DMS53 (cell line): ENCODE data around the gene INCA1.
"Not testable (repeated sequence)": the region's sequence is repeated elsewhere in the genome, so short reads cannot be mapped to it uniquely, and the experiment has no call there.

Experiments used
- DNase-seq: peaks from one replicate; lab custom pipeline; 2025; lab: John Stamatoyannopoulos, UW

The INCA1 gene

GRCh38 chr17:4997302-4998026 is at the start of gene INCA1, which contains the start of gene KIF1C:
Gene INCA1, minus strand, starts transcription at chr17:4997522. Its CDS starts 3,085 bp downstream, at chr17:4994437.
Gene KIF1C, plus strand, starts transcription at chr17:4997950. Its CDS starts 2,297 bp downstream, at chr17:5000247.
- peak; percentile 95 for DNase-seq

GRCh38 chr17:5045496-5045895 is 48.2 kb upstream of the INCA1 start:
- no peak for DNase-seq

GRCh38 chr17:5044630-5045029 is 47.3 kb upstream of the INCA1 start:
- DNase-seq, result no peak

GRCh38 chr17:5043524-5043923 is 46.2 kb upstream of the INCA1 start:
- DNase-seq, result no peak

GRCh38 chr17:5042157-5043022 is 45.1 kb upstream of the INCA1 start:
- DNase-seq, result no peak

- DNase-seq, result peak; percentile 51
These were observed 38.0 kb upstream of the INCA1 start, which contains the start of gene SLC52A1 for GRCh38 chr17:5035315-5035714. Gene SLC52A1, minus strand, starts transcription at chr17:5035426. Its CDS starts 820 bp downstream, at chr17:5034606.

GRCh38 chr17:5034651-5035050 is 37.3 kb upstream of the INCA1 start:
- no peak for DNase-seq

- DNase-seq, result no peak
These were observed 36.7 kb upstream of the INCA1 start for GRCh38 chr17:5034063-5034462.

- DNase-seq, result no peak
These were observed 36.2 kb upstream of the INCA1 start for GRCh38 chr17:5033352-5034015.

GRCh38 chr17:5032865-5033264 is 35.5 kb upstream of the INCA1 start:
- DNase-seq, result no peak

- DNase-seq, result peak; percentile 77
These were observed 34.2 kb upstream of the INCA1 start for GRCh38 chr17:5031365-5032082.

GRCh38 chr17:5030168-5030567 is 32.8 kb upstream of the INCA1 start:
- DNase-seq, result not testable (repeated sequence)

GRCh38 chr17:5027916-5028315 is 30.6 kb upstream of the INCA1 start:
- no peak for DNase-seq

- DNase-seq, result no peak
These were observed 30.0 kb upstream of the INCA1 start for GRCh38 chr17:5027299-5027698.

- no peak for DNase-seq
These were observed 27.3 kb upstream of the INCA1 start for GRCh38 chr17:5024604-5025003.

- no peak for DNase-seq
These were observed 26.3 kb upstream of the INCA1 start for GRCh38 chr17:5023588-5024147.

GRCh38 chr17:5022171-5022711 is 24.9 kb upstream of the INCA1 start:
- DNase-seq, result no peak

- DNase-seq, result no peak
These were observed 23.2 kb upstream of the INCA1 start for GRCh38 chr17:5020502-5021023.

- peak; percentile 17 for DNase-seq
These were observed 22.2 kb upstream of the INCA1 start for GRCh38 chr17:5019475-5019956.

- no peak for DNase-seq
These were observed 17.0 kb upstream of the INCA1 start for GRCh38 chr17:5014357-5014756.

- no peak for DNase-seq
These were observed 14.6 kb upstream of the INCA1 start for GRCh38 chr17:5011928-5012327.
